Activated T-cell treated with anti-CD3 and anti-CD28 coated beads for 4 hours (primary cell): Measurements from ENCODE around the gene ECHDC1.
A peak's percentile ranks its signal among the peaks of the same experiment; 100 is the strongest.
"Not testable (repeated sequence)": the region's sequence is repeated elsewhere in the genome, so short reads cannot be mapped to it uniquely, and the experiment has no call there.

ENCODE experiments used
- DNase-seq: peaks from one replicate; pipeline ENCODE4 v3.0.0-alpha.2; 2020

The ECHDC1 gene

DNA sequence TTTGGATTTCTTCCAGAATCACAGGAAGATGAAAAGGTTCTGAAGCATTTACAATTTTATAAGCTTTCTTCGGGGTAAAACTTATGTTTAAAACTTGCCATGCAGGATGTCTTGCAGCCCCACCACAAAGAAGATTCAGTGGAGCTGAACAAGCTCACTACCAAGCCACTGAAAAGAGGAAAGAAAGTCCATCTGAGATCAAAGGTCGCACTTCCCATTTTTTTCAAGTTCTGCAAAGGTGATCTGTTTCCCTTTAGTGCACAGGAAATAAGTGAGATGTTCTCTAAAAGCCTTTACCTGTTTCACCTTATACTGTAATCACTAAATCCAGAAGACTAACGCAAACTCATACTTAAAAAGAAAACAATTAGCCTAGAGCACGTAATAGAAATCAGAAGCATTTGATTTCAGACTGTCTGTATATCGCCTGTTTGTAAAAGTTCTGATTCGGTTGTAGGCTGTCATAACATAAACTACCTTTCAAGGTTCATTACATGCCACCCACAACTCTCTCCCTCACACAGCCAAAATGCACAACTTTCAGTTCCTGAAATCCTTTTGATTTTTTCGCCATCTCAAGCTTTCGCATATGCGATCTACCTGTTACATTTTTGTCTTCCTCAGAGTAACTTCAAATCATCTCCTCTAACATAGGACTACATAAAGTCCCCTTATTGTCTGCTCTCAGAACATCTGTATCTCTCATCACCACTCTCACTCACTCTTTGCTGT, 1.8 kb downstream of the ECHDC1 start:
- no peak for DNase-seq

DNA sequence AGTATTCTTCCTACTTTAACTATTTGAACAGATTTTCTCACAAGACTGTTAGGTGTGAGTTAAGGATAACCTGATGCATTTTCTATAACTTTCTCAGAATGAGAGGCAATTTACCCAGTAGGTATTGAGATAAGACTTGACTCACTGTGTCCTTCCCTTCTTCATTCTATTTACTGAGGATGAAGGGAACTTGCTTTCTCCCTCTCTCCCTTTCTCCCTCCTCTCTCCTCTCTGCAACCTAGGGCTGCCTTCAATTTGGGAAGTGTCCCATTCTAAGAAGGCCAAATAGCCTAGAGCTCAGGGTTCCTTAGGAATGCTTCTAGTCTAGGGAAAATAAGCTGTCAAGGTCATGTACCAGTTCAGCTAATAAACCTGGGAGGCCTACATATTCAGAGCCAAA, 3.2 kb downstream of the ECHDC1 start:
- DNase-seq: no peak

DNA sequence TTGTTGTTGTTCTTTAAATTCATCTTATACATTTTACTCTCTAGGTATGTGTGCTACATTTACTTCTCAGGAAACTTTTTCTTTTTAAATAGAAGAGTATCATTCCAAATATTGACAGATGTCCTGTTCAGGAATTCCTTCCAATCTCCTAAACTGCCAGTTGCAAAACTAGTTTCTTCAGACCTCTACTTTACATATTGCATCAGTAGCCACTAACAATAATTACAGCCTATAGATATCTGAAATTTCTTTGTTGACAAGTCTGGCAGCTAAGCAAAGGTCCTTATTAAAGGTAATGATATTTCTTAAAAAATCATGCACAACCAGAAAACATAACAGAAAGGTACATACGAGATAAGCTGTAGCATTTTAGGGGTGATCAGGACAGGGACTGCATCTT, 4.5 kb downstream of the ECHDC1 start:
- no peak for DNase-seq

DNA sequence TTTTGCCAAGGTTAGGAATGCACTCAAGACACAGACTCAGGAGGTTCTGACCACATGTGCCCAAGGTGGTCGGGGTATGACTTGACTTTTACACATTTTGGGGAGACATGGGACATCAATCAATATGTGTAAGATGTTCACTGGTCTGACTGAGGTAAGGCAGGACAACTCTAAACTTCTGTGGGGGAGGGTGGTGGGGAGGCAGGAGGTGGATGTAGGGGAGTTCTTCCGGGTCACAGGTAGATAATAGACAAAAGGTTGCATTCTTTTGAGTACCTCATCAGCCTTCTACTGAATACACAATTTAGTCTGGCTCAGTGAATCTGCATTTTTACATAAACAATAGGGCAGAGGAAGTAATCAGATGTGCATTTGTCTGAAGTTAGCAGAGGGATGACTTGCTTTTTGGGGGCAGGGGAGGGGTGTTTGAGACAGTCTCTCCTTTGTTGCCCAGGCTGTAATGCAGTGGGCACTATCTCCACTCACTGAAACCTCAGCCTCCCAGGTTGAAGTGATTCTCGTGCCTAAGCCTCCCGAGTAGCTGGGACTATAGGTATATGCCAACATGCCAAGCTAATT, 10.9 kb downstream of the ECHDC1 start:
- DNase-seq: no peak

DNA sequence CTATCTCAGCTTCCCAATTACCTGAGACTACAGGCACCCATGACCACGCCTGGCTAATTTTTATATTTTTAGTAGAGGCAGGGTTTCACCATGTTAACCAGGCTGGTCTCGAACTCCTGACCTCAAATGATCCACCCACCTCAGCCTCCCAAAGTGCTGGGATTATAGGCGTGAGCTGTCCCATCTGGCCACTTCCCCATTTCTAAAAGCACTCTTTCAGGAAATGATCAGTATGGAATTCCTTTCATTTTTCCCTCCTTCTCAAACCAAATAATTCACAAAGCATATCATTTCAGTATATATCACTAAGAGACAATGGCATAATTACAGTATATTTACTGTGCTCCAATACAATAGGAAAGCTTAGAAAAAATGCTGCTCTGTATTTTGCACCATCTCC, 12.2 kb downstream of the ECHDC1 start:
- not testable (repeated sequence) for DNase-seq

DNA sequence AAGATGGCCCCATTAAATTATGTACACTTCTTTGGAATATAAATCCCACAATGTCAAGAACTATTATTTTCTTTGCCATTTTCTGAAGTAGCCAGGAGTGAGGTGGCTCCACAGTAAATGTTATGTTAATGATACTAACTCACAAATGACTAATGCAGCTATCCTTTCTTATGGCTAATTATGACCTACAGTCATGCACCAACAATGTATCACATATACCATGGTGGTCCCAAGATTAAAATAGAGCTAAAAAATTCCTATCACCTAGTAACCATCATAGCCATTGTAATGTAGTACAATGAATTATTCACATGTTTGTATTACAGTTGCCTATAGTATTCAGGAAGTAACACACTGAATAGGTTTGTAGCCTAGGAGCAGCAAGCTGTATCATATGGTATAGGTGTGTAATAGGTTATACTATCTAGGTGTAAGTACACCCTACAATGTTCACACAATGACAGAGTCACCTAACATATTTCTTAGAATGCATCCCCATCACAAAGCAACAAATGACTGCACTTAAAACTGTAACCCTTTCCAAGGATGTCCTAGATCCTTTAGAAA, 15.3 kb downstream of the ECHDC1 start:
- no peak for DNase-seq

DNA sequence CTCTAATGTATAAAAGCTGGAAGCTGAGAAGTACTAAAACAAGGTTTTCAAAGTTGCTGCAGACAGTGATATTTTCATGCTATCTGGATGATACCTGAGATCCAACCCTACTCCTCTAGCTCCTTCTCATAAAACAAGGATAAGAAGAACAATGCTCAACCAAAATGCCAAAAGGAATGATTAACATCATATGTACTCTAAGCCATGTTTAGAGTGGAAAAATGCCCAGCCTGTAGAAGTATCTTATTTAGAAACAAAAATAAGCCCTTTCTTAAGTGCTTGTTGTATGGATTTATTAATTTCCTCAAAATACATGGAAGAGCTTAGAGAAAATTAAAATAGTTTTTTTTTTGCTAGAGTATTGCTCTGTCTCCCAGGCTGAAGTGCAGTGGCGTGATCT, 23.7 kb downstream of the ECHDC1 start:
- DNase-seq: no peak

DNA sequence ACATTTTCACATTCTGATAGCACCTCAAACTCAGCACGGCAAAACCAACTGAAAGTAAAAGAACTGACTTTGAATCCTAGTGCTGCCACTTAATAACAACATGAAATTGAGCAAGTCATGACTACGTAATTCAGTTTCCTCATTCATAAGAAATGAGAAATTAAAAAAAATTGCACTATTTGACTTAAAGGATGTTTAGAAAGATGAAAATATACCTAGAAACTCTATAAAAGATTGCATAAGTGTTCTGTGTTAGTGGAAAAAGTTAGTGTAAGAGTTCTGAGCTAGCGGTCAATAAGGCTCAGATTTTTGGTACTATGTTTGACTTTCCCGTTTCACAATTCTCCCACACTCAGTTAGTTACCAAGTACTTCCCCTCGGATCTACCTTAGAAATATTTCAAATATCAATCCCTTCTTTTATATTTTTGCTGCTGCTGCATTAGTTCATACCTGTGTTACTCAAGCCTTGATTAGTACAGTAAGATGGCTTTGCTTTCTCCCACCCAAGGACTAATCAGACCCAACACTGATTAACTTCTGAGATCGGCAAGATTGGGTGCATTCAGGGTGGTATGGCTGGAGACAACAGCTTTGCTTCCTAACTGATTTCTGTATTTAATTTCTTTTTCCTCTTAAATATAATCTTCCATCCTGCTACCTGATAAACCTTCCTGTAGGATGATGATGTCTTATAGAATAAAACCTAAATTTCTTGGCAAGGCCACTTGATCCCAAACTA, 25.9 kb downstream of the ECHDC1 start:
- DNase-seq: no peak

DNA sequence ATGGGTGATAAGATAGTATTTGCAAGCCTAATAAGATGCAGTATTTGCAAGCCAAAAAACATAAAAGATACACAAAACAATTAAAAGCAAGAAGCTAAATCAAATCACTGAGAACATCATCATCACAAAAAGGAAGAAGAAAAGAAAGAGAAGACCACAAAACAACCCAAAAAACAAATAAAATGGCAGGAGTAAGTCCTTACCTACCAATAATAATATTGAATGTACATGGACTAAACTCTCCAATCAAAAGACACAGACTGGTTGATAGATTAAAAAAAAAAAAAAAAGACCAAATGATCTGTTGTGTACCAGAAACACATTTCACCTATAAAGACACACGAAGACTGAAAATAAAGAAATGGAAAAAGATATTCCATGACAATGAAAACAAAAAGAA, 37.7 kb downstream of the ECHDC1 start:
- DNase-seq: no peak

DNA sequence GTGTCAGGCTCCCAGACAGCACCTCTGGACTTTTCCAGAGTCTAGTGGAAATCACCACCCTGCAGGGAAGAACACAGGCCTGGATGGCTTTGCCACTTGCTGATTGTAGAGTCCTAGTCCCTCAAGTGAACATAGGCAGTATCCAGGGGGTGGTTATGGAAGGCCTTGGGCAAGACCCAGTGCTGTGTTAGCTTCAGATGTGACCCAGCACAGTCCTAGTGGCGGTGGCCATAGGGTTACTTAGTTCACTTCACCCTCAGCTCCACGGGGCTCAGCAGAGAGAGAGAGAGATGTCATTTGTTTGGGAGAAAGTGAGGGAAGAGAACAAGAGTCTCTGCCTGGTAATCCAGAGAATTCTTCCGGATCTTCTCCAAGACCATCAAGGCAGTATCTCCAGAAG, 39.5 kb downstream of the ECHDC1 start:
- no peak for DNase-seq

DNA sequence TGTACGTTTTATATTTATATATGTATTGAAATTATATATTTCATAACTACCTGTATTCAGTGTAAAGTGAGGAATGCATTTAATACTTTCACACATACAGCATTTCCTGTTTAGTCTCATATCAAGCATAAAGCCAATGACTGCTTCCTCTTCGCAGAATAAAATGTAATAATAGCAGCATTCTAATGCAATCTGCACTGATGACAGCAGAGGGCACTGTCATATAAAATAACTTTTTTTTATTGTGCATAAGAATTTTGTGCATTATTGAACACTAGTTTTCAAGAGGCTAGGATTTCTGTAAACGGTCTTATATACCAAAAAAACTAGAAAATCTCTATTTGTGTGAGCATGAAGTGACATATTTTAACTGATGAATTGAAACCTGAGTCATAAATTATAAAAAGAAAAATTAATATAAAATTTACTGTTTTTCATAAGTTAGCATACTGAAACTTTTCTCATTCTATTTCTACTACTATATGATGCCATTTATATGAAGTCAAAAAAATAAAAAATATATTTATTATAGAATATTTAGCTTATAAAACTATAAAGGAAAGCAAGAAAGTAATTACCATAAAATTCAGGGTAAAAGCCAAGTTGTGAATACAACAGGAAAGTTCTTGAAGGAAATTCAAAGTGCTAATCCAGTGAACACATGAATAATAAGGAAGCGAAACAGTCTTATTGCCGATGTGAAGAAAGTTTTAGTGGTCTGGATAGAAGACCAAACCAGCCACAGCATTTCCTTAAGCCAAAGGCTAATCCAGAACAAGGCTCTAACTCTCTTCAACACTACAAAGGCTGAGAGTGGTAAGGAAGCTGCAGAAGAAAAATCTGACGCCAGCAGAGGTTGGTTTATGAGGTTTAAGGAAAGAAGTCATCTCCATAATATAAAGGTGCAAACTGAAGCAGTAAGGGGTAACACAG, 40.4 kb downstream of the ECHDC1 start:
- peak; percentile 47 for DNase-seq

DNA sequence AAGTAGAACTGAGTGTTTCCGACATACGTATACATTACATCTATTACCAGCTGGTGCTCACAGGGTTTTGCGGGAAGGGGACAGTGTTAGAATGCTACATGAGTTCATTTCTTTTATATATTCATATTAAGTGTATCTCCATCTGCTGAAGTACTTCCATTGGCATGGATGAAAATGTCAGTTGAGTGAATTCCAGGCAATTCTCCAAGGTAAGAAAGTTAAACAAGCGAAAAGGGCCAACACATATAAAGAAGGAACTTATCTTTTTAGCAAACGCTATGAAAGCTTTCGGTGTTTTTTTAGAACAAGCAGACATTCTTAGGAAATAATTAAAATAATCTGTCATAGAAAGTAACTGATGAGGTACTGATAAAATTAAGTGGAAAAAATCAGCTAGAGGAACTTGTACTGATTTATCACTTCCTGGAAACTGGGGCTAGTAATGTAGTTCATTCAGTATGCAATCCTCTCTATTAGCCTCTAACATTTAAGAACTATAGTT, 42.2 kb downstream of the ECHDC1 start:
- DNase-seq: no peak

DNA sequence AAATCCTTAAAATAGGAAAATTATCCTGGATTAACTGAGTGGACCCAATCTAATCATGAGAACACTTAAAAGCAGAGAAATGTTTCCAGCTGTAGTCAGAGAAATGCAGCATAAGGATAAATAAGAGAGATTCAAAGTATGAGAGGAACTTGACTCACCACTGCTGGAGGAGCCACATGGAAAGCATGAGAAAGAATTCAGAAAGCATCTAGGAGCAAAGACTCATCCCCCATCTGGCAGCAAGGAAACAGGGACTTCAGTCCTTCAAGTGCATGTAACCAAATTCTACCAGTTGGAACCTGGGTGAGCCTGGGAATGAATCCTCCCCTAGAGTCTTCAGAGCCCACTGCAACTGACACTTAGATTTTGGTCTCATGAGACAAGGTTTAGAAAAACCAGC, 43.0 kb downstream of the ECHDC1 start:
- no peak for DNase-seq

DNA sequence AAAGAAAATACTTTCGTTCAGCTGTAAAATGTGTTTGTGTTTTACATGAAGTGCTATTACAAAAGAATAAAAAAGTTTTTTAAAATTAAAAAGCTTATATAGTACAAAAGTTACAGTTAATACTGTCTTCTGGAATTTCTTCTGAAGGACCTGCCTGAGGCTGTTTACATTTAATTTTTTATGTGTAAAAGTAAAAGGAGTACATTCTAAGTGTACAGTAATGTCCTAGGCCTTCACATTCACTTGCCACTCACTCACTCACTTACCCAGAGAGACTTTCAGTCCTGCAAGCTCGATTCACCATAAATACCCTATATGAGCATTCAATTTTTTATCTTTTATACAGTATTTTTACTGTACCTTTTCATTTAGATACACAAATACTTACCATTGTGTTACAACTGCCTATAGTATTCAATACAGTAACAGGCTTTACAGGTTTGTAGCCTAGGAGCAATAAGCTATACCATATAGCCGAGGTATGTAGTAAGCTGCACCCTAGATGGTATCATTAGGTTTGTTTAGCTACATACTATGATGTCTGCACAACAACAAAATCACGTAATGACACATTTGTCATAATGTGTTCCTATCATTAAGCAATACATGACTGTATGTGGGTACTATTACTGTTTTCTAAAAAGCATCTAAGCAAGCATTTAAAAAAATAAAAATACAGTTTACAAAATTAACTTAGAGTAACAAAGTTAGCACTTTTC, 43.7 kb downstream of the ECHDC1 start:
- DNase-seq: no peak

DNA sequence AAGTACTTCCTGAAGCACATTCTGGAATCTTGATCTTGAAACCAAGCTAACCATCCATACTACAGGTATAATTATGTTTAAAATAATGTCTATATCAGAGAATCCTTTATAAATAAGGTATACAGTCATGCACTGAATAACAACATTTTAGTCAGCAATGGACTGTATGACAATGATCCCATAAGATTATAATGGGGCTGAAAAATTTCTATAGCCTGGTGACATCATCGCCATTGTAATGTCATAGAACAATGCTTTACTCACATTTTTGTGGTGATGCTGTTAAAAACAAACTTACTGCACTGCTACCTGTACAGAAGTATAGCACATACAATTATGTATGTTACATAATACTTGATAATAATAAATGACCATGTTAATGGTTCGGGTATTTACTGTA, 44.9 kb downstream of the ECHDC1 start:
- DNase-seq: no peak

DNA sequence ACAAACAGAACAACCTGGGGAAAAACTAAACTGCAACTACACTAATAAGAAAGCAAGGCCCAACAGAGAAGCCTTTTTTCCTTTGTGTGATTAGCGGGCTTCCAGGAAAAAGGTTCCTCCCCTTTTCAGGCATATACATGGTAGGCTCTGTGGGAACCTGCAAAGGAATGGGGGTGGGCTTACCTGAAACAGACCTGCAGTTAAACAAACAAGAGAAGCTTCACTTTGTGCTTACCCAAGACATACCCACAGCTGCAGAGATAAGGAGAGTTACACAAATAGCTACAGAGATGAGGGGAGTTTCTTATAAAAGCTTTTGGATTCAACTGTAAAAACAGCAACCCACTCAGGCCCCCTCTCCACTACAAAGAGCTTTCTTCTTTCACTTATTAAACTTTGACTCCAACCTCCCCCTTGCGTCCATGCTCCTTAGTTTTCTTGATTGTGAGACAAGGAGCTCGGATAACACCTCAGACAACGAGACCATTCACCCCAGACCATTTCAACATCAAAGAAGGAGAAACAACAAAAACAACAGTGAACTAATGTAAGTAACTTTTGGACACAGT, 45.8 kb downstream of the ECHDC1 start:
- no peak for DNase-seq

DNA sequence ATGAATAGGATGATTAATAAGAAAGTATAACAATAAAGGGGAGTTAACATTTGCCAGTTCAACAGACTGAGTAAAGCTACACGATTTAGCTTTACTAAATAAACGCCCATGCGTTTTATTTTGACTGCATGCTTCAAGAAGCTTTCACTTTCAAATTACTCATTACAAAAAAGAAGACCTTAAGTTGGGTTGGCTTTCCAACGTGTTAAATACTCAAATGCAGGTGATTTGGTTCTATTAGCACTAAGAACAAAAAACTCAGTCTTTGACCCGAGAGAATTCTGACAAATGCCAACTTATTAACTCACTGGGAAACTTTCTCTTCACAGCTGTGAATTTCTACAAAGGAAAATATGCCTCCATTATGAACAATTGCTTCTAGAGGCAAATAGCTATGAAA, 51.9 kb downstream of the ECHDC1 start:
- DNase-seq: no peak

DNA sequence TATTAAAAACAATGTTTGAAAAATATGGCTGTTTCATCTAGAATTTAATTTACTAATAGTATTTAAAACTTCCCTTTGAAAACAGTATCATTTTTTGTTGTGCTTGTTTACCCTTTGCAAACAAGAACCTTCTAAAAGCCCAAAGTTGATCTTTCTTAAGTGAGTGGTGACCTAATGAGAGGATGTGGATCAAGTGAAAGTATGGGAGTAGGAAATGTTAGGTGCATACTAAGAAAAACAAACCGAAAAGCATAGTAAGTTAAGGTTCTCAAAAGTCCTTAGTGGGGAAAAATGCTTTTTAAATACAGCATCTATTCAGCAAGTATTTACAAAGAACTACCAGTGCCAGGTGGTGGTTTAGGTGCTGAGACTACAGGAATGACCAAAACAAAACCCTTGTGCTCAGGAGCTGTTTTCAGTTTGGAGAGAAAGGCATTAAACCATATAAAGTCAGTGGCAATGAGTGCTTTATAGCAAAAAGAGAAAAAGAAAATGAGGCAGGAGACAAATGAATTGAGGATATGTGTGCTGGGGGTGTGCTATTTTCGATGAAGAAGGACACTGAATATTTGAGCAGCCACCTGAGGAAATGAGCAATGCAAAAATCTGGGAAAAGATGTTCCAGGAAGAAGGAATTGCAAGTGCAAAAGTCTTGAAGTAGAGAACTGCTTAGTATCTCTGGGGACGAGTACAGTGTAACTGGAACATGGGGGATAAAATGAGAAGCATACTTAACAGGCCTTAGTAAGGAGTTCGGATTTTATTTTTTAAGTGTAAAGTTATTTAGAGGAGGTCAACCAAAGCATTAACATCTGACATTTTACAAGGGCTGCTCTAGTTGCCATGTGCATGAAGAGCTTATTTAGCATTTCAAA, 52.8 kb downstream of the ECHDC1 start:
- no peak for DNase-seq

DNA sequence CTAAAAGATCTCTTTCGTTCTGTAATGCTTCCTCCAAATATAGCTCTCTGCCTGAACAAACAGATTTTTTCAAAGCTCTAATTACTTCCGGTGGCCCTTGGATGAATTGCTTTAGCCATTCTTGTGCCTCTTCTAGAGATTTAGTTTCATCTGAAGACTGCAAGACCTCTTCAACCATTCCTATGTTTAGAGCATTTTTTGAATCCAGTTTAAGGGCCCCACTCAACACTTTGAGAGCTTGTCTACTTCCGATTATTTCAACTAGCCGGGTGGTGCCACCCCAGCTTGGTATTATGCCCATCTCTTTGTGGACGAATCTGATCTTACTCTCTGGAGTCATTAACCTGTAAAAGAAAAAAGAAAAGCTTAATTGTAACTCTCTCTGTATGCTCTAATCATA, 53.5 kb downstream of the ECHDC1 start:
- no peak for DNase-seq

DNA sequence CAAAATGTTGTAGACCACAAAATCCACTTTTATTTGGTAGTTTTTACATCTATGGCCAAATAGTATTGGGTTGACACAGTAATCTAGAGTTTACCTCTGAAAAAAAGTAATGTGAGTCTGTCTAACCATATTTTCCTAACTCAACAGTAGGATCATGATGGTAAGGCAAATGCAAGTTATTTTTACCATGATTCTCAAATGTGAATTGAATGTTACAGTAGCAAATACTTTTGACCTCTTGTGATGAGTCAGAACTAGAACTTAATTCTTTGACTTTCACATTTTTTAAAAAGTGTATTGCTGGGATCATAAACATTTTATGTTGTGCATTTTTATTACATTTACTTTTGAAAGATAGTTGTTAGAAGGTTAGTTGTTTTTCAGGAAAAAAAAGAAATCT, 54.7 kb downstream of the ECHDC1 start:
- DNase-seq: no peak

DNA sequence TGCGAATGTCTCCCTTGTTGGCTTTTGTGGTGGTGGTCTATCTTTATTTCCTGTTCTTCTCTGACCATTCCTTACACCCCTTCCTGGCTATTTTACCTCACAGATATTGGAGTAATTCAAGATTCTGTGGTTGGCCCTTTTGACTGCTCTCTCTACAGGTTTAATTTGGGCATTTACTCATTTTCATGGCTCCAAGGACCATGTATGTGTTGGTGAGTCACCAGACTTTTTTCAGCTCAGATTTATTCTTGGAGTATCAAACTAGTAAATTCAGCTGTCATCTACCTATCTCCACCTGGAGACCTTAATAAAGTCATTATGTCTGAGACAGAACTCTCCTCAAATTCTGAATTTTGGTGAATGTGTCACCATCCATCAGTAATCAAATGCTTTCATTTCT, 61.2 kb downstream of the ECHDC1 start:
- no peak for DNase-seq
